Epithelial cell of proximal tubule (primary cell): ENCODE measurements around the gene ABCA7. TPM values are rescaled to one million over a fixed set of nuclear protein-coding genes. Genes with fewer than 3 reads are reported as not detected.

Source experiments
- DNase-seq: peaks from one replicate; pipeline ENCODE4 v3.0.0-alpha.2; 2011; ENCODE audit warnings: low read depth
- H3K4me3 ChIP-seq: 2 replicates; pipeline ENCODE4 v1.5.1; 2011; ENCODE audit warnings: low read depth, mild to moderate bottlenecking, low read length
- CTCF ChIP-seq: conservative IDR thresholded peaks from 2 replicates; pipeline ENCODE4 v1.5.1; 2012; ENCODE audit warnings: low read depth, mild to moderate bottlenecking, low read length
- total RNA-seq: library from RNA; depleted of rRNA; stranded (reverse); fragments of >200 nt; gene quantifications from 2 replicates; pipeline ENCODE4 v1.2.3, GENCODE V29; 2015

The ABCA7 gene
- total RNA-seq, 1 donor from 2014 or later: 9.7 TPM

- no peak for TF ChIP-seq CTCF
- DNase-seq: no peak
- no peak overlapping the region for H3K4me3 ChIP-seq
Observed at GRCh38 chr19:992670-993055, 47.2 kb upstream of the ABCA7 start.

GRCh38 chr19:993361-993830, 46.5 kb upstream of the ABCA7 start:
- TF ChIP-seq CTCF: no peak
- DNase-seq: no peak
- H3K4me3 ChIP-seq: no peak overlapping the region

- DNase-seq: no peak
- H3K4me3 ChIP-seq: no peak overlapping the region
- TF ChIP-seq CTCF: no peak
Observed at GRCh38 chr19:993831-994393, 46.0 kb upstream of the ABCA7 start.

DNA sequence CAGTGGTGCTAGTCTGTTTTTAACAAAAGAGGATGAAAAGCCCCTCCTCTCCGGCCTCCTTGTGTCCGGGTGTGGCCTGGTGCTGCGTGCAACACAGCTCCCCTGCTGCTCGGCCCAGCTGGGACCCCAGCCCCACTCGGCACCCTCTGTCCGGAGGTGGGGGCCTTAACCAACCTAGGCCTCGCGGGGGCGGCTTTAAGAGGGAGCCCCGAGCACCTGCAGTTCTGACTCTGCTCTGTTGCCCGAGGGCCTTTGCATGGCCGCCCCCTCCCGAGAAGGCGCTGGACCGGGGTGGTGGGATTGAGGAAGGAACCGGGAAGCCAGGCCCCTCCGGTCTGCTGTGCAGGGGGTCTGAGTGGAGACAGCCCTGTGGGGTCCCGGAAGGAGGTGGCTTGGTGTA, 45.4 kb upstream of the ABCA7 start:
- H3K4me3 ChIP-seq: no peak overlapping the region
- DNase-seq: no peak
- TF ChIP-seq CTCF: no peak

- DNase-seq: no peak
- no peak for TF ChIP-seq CTCF
Observed at GRCh38 chr19:995051-995827, 44.7 kb upstream of the ABCA7 start.

GRCh38 chr19:996051-996838, 43.7 kb upstream of the ABCA7 start:
- DNase-seq: no peak

More at GRCh38 chr19:995051-995827, 44.7 kb upstream of the ABCA7 start:
- H3K4me3 ChIP-seq: no peak overlapping the region

More at GRCh38 chr19:996051-996838, 43.7 kb upstream of the ABCA7 start:
- no peak for TF ChIP-seq CTCF
- peak overlapping the region; percentile 14 for H3K4me3 ChIP-seq
